GM19395 (cell line): Measurements from ENCODE around the gene DIP2C.

Source experiments
- ATAC-seq: cut with Tn5 transposase; IDR thresholded peaks from one replicate; pipeline ENCODE4 v1.9.1; 2021; ENCODE audit warnings: mild to moderate bottlenecking, moderate library complexity; ENCODE audit not compliant: unreplicated experiment

Gene DIP2C

GRCh38 chr10:677750-678661 lies 11.5 kb downstream of the DIP2C start:
- ATAC-seq: no peak

DNA sequence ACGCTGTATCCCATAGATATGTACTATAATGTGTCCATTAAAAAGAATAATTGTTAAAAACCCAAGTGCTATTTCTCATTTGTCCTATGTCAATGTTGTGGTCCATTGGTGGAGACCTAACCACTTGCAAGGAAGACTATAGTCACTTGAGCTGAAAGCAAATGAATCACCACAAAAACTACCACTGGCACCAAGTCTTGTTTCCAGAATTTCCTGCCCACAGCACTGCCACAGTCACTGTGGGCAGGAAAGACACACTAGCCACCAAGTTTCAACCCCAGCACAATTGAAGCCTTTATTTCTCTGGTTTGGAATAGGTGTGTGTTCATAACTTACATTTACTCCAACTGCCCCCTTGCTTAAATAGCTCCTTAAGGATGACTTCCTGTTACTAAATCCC lies 12.4 kb downstream of the DIP2C start:
- ATAC-seq: no peak

DNA sequence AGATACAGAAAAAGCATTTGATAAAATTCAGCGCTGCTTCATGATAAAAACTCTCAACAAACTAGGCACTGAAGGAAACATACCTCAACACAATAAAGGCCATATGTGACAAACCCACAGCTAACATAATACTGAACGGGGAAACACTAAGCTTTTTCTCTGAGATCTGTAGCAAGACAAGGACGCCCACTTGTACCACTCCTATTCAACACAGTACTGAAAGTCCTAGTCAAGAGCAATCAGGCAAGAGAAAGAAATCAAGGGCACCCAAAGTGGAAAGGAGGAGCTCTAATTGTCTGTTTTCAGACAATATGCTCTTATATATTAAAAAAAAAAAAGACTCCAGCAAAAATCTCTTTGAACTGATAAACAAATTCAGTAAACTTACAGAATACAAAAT lies 13.3 kb downstream of the DIP2C start:
- ATAC-seq: no peak

DNA sequence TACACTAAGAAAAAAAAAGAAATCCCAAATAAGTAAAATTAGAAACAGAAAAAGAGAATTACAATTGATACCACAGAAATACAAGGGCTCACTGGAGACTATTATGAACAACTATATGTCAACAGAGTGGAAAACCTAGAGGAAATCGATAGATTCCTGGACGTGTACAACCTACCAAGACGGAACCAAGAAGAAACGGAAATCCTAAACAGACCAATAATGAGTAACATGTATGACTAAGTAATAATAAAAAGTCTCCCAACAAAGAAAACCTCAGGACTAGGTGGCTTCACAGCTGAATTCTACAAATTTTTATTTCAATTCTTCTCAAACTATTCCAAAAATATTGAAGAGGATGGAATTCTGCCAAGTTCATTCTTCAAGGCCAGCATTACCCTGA lies 13.9 kb downstream of the DIP2C start:
- ATAC-seq: no peak

- no peak for ATAC-seq
These were observed 16.0 kb downstream of the DIP2C start for GRCh38 chr10:673492-673891.

DNA sequence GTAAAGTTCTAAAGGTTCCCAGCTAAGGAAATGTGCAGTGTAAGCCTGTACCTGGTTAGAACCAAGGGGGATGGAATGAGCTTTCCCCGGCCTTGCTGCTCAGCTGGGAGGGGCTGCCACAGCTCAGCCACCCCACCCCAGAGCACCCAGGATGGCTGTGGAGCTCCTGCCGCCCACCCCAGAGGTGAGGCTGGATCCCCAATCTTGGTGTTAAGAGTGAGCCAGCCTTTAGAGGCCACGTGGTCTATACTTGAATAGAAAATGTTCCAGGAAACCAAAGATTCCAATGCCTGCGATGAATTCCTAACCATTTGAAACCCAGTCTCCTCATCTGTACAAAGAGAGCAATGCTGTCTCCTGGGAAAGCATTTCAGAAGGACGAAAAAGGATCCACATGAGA lies 16.5 kb downstream of the DIP2C start:
- no peak for ATAC-seq

GRCh38 chr10:672203-672602 lies 17.3 kb downstream of the DIP2C start:
- ATAC-seq: no peak

GRCh38 chr10:670990-671389 lies 18.5 kb downstream of the DIP2C start:
- ATAC-seq: no peak

DNA sequence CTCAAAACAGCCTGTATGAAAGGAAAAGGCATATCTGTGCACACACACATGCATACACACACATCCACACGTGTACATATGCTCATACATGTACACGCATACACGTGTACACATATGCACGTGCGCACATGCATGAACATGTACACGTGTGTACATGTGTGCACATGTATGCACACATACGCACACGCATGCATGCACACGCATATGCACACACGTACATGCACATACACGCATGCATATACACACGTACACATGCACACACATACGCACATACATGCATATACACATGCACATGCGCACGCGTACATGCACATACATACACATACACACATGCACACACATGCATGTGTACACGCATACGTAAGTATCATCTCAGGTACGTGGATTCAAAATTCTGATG lies 19.4 kb downstream of the DIP2C start:
- no peak for ATAC-seq

DNA sequence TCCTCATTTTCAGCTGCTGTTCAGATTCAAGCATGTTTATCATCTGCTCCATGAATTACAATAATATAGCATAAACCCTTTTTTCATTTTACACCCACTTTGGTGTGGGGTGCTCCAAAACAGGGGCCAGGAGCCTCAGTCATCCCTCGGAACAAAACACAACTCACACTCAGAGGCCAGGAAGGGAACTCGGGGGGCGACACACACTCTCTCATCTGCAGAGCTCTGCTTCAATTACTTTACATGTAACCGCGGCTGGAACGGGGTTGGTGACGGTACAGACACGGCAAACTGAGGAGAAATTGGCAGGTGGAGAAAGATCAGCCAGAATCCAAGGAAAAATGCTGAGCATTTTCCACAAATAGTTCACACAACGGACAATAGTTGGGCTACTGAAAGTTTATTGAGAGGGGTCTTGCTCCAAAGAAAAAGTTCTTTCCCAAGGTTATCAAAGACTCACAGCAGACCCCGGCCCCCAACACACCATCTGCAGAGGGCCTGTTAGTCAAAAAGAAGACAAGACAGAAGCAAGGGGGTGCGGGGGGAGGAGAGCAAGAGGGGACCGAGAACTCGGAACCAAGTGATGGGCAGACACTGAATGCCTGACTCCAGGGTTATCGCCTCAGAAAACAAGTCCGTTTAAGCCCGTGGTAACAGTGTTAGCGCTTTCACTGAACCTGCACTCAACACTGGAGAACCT lies 20.5 kb downstream of the DIP2C start:
- no peak for ATAC-seq

GRCh38 chr10:667602-668143 lies 21.8 kb downstream of the DIP2C start:
- no peak for ATAC-seq

DNA sequence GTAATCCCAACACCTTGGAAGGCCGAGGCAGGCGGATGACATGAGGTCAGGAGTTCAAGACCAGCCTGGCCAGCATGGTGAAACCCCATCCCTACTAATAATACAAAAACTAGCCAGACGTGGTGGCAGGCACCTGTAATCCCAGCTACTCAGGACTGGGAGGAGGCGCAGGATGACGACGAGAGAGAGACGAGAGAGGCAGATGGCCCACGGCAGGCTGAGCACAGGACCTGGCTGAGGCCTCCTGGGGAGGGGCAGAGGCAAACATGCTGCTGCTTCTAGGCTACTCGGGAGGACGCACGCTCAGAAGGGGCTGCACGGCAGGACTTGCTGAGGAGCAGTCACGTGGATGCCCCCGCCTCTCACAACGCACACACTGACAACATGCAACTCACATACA lies 22.4 kb downstream of the DIP2C start:
- ATAC-seq: no peak

GRCh38 chr10:666237-667012 lies 23.0 kb downstream of the DIP2C start:
- ATAC-seq: no peak

DNA sequence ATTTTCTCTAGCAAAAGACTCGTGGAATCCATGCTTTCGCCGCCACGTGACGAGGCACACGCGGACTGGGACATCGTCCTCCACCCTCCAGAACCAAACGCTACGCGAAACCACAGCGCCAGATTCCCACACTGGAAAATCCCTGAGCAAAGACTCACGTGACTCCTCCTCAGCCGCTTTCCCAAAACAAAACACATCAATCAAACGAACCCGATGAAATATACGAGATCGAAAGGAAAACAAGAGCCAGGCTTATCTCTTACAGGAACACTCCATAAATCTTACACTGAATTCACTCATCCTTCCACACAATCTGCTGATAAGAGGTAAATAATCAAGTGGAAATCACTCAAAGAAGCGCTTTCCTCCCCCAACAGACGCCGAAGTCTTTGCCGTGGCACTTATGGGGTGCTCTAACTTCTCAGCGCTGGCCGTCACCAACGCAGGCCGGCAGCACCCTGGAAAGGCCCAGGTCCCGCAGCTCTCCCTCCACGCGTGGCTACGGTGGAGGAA lies 23.8 kb downstream of the DIP2C start:
- ATAC-seq: no peak

GRCh38 chr10:664893-665292 lies 24.6 kb downstream of the DIP2C start:
- no peak for ATAC-seq

DNA sequence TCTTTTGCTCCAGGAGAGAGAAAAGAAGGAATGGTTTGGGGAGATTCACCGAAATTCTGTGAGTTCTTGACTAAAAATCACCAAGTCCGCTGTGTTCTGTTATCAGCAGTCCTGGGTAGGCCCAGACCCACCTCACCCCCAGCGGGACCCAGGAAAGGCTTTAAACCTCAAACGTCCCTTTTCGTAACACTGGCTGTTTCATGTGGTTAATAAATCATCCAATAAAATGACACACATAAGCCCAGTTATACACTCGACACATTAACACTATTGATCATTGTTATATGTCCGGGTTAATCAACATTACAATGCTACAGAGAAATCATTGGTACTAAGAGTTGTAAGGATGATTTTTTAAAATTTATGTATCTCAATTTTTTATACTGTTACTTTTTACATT lies 25.2 kb downstream of the DIP2C start:
- no peak for ATAC-seq

- ATAC-seq: no peak
These were observed 25.6 kb downstream of the DIP2C start for GRCh38 chr10:663831-664251.

GRCh38 chr10:663466-663751 lies 26.1 kb downstream of the DIP2C start:
- no peak for ATAC-seq

- ATAC-seq: no peak
These were observed 26.6 kb downstream of the DIP2C start for GRCh38 chr10:662686-663465.

GRCh38 chr10:662223-662605 lies 27.3 kb downstream of the DIP2C start:
- no peak for ATAC-seq
